ENCODE data around the gene AKNA. TPM values are rescaled to one million over a fixed set of nuclear protein-coding genes. Genes with fewer than 3 reads are reported as not detected.

AKNA gene
- total RNA-seq, 1 experiment from 2014 or later: 20.6 TPM

DNA sequence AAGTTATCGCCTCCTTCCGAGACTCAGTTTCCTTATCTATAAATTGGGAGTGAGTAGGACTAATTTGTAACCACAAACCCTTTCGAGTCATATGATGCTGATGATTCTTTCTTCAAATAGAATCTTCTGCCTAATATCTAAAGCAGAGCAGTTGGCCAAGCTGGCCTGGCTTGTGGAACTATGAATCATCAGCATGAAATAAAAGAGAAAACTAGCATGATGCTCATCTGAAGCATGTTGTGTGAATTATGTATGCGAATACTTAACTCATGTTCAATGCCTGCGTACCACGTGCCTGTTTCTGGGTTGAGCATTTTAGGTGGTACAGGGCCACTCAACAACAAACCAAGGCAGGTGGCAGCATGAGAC lies 79.9 kb downstream of the AKNA start:
- intact Hi-C loops (cut with micrococcal nuclease): no loop called here
- POLR2A ChIA-PET: interaction anchor here (0.6 kb wide), 1 partner anchor 163 kb away, joined by 3 read pairs; no protein-coding TSS in a partner anchor
- no peaks in the 10 kb centered on the region for H3K9me3 ChIP-seq (ENCODE audit: control insufficient read depth in 1 of 2, insufficient read depth in 1 of 2, low read depth in 1 of 2, low read length in 2 of 2)
- no peaks in the 10 kb centered on the region for H3K79me2 ChIP-seq (ENCODE audit: insufficient read depth, low read length)
- H2AFZ ChIP-seq (ENCODE audit: low read depth, low read length, poor library complexity, severe bottlenecking): no peak overlapping the region
- no peak overlapping the region for H3K4me3 ChIP-seq (replicated peaks in 1 of 2; ENCODE audit: low read depth in 1 of 2, low read length in 2 of 2)
- H3K27ac ChIP-seq (ENCODE audit: low read depth, low read length): no peak overlapping the region
- H3K9ac ChIP-seq (ENCODE audit: low read length): no peak overlapping the region
- no peak for TF ChIP-seq EZH2phosphoT487 (IDR thresholded peaks at IDR 0.05; ENCODE audit: borderline replicate concordance)
- TF ChIP-seq RAD21 (IDR thresholded peaks at IDR 0.05; ENCODE audit: low read depth): no peak
- no peak for TF ChIP-seq REST (IDR thresholded peaks at IDR 0.05; ENCODE audit: low read depth)
- TF ChIP-seq ZNF274 (IDR thresholded peaks at IDR 0.05; ENCODE audit: low read depth, low read length): no peak
- TF ChIP-seq ZFX (IDR thresholded peaks at IDR 0.05): no peak
- TF ChIP-seq CEBPB (IDR thresholded peaks at IDR 0.05; ENCODE audit: low read depth): no peak
- no peak for TF ChIP-seq CBX3 (IDR thresholded peaks at IDR 0.05; ENCODE audit: low read depth)
- TF ChIP-seq EZH2 (IDR thresholded peaks at IDR 0.05): no peak
- TF ChIP-seq FOSL1 (IDR thresholded peaks at IDR 0.05; ENCODE audit: low read depth): no peak
- no peak for TF ChIP-seq TCF7L2 (IDR thresholded peaks at IDR 0.05; ENCODE audit: borderline replicate concordance, extremely low read depth, insufficient read depth, insufficient read length)
- no peak for TF ChIP-seq SRF (IDR thresholded peaks at IDR 0.05; ENCODE audit: low read depth)
- no peak for TF ChIP-seq EGR1 (IDR thresholded peaks at IDR 0.05; ENCODE audit: low read depth)
- no peaks in the 10 kb centered on the region for H3K36me3 ChIP-seq (ENCODE audit: control insufficient read depth in 1 of 2, insufficient read depth in 2 of 2, low read length in 2 of 2)
- no peaks in the 10 kb centered on the region for H3K9me2 ChIP-seq (ENCODE audit: insufficient read depth)
- BruUV-seq (replicated peaks): no TSS peak
- H3K27me3 ChIP-seq (ENCODE audit: insufficient read depth, low read length): no peaks in the 10 kb centered on the region
- DNase-seq (ENCODE audit: low read depth, low spot score) (no peak), ATAC-seq (no peak)
- H4K20me1 ChIP-seq (ENCODE audit: insufficient read depth): no peaks in the 10 kb centered on the region
- CTCF ChIA-PET: no interaction called here
- no peak overlapping the region for H3K4me2 ChIP-seq (ENCODE audit: low read length)
- RAD21 ChIA-PET (ENCODE audit: low non-redundant PET in 1 of 2, low total read pairs in 2 of 2, uncharacterized antibody in 2 of 2, unreplicated experiment in 2 of 2): no interaction called here
- peaks cover 0 to 3% of the 10 kb centered on the region in 2 experiments; a peak in 1 of 4 replicates for H3K4me1 ChIP-seq (ENCODE audit: control insufficient read depth in 1 of 2, insufficient read depth in 2 of 2, low read length in 2 of 2)
